ENCODE measurements around the gene BRINP1. TPM values are rescaled to one million over a fixed set of nuclear protein-coding genes. Genes with fewer than 3 reads are reported as not detected.

The BRINP1 gene
- polyA plus RNA-seq, 1 experiment = not detected

DNA sequence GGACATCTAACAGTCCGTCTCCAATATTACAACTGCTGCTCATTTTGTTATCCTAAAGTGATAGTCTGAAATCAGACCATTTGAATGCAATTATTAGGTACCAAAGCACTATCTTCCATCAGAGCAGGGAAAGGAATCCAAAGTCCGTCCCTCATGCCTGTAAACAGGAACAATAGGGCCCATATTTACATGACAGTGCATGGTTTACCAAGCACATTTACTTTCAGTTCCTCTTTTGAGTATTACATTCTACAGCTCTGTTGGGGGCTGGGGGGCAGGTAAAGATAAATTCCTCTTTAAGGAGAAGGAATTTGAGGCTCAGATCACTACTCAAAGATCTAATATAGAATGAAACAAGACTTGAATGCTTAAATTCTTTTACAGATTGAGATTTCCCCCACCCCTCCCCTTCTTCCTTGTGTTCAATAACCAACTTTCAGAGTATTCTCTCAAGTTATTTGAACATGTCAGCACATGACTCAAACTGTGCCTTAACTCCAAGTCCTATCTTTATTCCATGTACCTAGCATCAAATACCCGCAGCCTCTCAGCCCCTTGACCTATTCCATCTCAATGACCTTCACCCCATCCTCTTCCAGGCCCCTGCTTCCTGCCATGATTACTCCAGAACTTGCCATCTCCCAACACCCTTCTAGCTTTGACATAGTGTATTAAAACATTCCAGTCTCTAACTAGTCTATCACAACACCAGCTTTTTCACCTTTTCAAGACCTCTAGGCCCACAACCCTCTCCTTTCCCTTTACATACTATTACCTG, 71.0 kb downstream of the BRINP1 start:
- H3K27me3 ChIP-seq (ENCODE audit: control insufficient read depth, insufficient read depth, low read length) = no peaks in the 10 kb centered on the region
- H3K9me3 ChIP-seq (ENCODE audit: control insufficient read depth, insufficient read depth, low read length) = peaks cover 3% of the 10 kb centered on the region; the same call in 1 of the 2 replicates
- no peak overlapping the region for H3K4me3 ChIP-seq (ENCODE audit: low read depth, low read length)
- TF ChIP-seq, protein P1, sequence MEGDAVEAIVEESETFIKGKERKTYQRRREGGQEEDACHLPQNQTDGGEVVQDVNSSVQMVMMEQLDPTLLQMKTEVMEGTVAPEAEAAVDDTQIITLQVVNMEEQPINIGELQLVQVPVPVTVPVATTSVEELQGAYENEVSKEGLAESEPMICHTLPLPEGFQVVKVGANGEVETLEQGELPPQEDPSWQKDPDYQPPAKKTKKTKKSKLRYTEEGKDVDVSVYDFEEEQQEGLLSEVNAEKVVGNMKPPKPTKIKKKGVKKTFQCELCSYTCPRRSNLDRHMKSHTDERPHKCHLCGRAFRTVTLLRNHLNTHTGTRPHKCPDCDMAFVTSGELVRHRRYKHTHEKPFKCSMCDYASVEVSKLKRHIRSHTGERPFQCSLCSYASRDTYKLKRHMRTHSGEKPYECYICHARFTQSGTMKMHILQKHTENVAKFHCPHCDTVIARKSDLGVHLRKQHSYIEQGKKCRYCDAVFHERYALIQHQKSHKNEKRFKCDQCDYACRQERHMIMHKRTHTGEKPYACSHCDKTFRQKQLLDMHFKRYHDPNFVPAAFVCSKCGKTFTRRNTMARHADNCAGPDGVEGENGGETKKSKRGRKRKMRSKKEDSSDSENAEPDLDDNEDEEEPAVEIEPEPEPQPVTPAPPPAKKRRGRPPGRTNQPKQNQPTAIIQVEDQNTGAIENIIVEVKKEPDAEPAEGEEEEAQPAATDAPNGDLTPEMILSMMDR (IDR thresholded peaks at IDR 0.05; ENCODE audit: low read depth, low read length) = no peak
- ChIA-PET CTCF (no interaction called here), POLR2A (no interaction called here)
- DNase-seq (ENCODE audit: low read depth, low spot score) = no peak
- no peak overlapping the region for H3K27ac ChIP-seq (ENCODE audit: low read depth, low read length)

DNA sequence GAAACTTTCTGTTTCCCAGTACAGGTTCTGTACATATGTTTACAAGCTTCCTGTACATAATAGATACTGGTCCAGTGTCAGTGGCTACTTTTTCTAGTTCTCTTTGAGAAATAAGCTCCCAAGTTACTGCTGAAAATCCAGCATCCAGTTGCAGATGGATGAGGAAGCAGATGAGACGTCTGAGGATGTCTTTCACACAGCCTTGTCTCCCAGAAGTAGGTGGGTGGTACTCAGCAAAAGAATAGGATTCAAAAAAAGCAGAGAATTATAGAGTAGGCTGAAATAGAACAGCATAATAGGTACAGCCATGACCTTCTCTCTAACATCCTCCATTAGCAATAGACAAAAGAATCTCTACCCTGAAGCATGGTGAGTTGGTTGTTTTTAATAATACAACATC, 77.7 kb downstream of the BRINP1 start:
- no peaks in the 10 kb centered on the region; the same call in 1 of the 2 replicates for H3K9me3 ChIP-seq (ENCODE audit: control insufficient read depth, insufficient read depth, low read length)
- TF ChIP-seq, protein P1 (IDR thresholded peaks at IDR 0.05; ENCODE audit: low read depth, low read length) = no peak
- CTCF ChIA-PET = no interaction called here
- H3K27ac ChIP-seq (ENCODE audit: low read depth, low read length) = no peak overlapping the region
- POLR2A ChIA-PET = no interaction called here
- DNase-seq (ENCODE audit: low read depth, low spot score) = no peak
- no peak overlapping the region for H3K4me3 ChIP-seq (ENCODE audit: low read depth, low read length)
- H3K27me3 ChIP-seq (ENCODE audit: control insufficient read depth, insufficient read depth, low read length) = no peaks in the 10 kb centered on the region

DNA sequence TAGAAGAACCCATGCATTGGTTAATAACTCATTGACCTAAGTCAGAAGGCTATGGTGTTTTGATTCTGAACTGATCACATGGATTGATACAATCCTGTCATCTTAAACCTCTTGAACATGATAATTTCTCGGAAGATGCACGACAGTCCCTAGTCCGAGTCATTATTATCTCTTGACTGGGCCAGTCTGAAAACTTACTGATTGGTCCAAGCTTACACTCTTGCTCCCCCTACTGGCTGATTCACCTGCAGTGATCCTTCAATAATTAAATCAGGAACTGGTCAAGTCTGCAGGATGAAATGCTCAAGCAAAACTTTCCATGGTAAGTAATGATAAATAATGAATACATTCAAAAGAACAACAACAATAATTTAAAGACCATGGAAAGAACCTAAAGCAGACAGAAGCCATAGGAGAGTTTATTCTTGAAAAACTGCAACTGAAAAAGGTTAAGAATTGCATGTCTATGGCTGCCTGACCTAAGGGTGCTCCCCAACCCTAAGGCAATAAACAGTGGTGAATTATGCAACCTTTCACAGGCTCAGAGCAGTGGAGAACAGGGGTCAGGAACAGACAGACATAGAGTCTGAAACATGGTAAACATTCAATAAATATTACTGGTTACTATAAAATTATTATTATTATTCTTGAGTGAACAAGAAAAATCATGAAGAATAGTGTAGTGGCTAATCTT, 79.3 kb downstream of the BRINP1 start:
- Histone ChIP-seq H3K9me3 (ENCODE audit: control insufficient read depth, insufficient read depth, low read length) (peaks cover 5% of the 10 kb centered on the region; the same call in 1 of the 2 replicates), H3K27me3 (ENCODE audit: control insufficient read depth, insufficient read depth, low read length) (no peaks in the 10 kb centered on the region), H3K4me3 (ENCODE audit: low read depth, low read length) (no peak overlapping the region), H3K27ac (ENCODE audit: low read depth, low read length) (no peak overlapping the region)
- ChIA-PET CTCF (no interaction called here), POLR2A (no interaction called here)
- DNase-seq (ENCODE audit: low read depth, low spot score) = no peak
- TF ChIP-seq, protein P1 (IDR thresholded peaks at IDR 0.05; ENCODE audit: low read depth, low read length) = no peak

DNA sequence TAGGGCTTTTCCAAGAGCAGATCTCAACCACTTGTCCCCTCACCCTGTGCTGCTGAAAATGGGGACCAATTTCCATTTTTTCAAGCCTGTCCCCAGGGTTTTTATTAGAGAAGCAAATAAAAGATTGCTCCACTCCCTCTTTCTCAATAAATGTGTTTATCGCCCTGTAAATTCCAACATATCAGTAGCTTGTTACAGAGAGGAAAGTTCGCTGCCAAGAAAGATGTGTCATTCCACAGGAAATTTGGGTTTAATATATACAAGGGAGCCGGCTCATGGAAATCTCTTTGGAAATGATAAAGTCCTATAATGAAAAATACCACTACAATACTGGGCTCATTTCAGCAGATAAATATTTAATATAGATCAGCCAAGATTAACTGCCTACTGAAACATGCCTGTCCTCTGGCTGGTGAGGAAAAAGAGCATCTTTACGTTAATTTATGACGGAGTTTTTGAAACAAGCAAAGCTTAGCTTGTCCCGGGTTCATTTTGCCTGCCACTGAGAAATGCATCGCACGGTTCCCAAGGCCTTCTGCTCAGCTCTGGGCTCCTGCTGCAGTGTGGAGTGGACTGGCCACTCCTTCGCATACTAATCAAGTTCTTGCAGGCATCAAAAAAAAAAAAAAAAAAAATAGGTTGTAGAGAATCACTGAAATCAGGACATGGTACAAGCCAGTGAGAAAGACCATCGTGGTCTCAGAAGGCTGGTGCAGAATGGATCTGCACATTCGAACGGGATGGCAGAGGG, 84.5 kb downstream of the BRINP1 start:
- no peak overlapping the region for H3K27ac ChIP-seq (ENCODE audit: low read depth, low read length)
- peaks cover 8% of the 10 kb centered on the region for H3K9me3 ChIP-seq (ENCODE audit: control insufficient read depth, insufficient read depth, low read length)
- no peaks in the 10 kb centered on the region for H3K27me3 ChIP-seq (ENCODE audit: control insufficient read depth, insufficient read depth, low read length)
- no peak overlapping the region for H3K4me3 ChIP-seq (ENCODE audit: low read depth, low read length)
- no peak for DNase-seq (ENCODE audit: low read depth, low spot score)
- TF ChIP-seq, protein P1 (IDR thresholded peaks at IDR 0.05; ENCODE audit: low read depth, low read length) = no peak
- CTCF ChIA-PET = no interaction called here
- POLR2A ChIA-PET = no interaction called here
